IPS-20b (cell line): Measurements from ENCODE around the gene IGF1R.

ENCODE experiments used
- H3K27ac ChIP-seq: one replicate; pipeline ENCODE4 v1.5.1; 2013; ENCODE audit warnings: low read length
- H3K27me3 ChIP-seq: 2 replicates; pipeline ENCODE4 v1.6.1; 2013; ENCODE audit warnings: mild to moderate bottlenecking, low read length, inconsistent platforms; ENCODE audit not compliant: insufficient read depth
- H3K36me3 ChIP-seq: 2 replicates; pipeline ENCODE4 v1.6.1; 2013; ENCODE audit warnings: low read depth, mild to moderate bottlenecking, inconsistent platforms, low read length, moderate library complexity; ENCODE audit not compliant: insufficient read depth
- H3K4me1 ChIP-seq: 2 replicates; pipeline ENCODE4 v1.6.1; 2013; ENCODE audit warnings: mild to moderate bottlenecking, control low read depth, inconsistent platforms, low read length, moderate library complexity; ENCODE audit not compliant: insufficient read depth
- H3K4me3 ChIP-seq: 2 replicates; pipeline ENCODE4 v1.5.1; 2013; ENCODE audit warnings: mild to moderate bottlenecking, low read length, inconsistent platforms
- H3K9ac ChIP-seq: 2 replicates; pipeline ENCODE4 v1.6.1; 2013; ENCODE audit warnings: low read depth, mild to moderate bottlenecking, inconsistent platforms, low read length, moderate library complexity
- H3K9me3 ChIP-seq: 2 replicates; pipeline ENCODE4 v1.6.1; 2013; ENCODE audit warnings: mild to moderate bottlenecking, low read depth, low read length, inconsistent platforms; ENCODE audit not compliant: insufficient read depth

IGF1R gene

DNA sequence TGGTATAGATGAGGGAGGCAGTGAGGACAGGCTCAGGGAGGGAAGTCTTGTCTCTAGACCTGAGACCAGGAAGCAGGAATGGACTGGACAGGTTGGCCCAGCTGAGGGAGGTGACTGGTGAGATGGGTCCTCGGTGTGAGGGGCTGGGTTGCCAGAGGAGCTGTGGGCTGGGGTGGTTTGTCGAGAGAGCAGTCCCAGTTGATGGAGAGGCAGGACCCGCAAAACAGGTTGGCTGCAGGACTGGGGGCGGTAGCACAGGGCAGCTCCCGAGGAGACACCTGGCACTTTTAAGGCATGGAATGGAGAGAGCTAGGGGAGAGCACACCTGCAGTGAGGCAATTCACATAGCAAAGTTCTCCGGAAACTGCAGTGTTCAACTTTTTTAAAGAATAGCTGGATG lies 14.7 kb downstream of the IGF1R start:
- H3K9me3 ChIP-seq = no peaks in the 10 kb centered on the region
- H3K27ac ChIP-seq = no peak overlapping the region
- no peaks in the 10 kb centered on the region for H3K27me3 ChIP-seq
- H3K36me3 ChIP-seq = no peaks in the 10 kb centered on the region
- no peak overlapping the region for H3K9ac ChIP-seq
- peaks cover 52% of the 10 kb centered on the region for H3K4me1 ChIP-seq
- H3K4me3 ChIP-seq = no peak overlapping the region

DNA sequence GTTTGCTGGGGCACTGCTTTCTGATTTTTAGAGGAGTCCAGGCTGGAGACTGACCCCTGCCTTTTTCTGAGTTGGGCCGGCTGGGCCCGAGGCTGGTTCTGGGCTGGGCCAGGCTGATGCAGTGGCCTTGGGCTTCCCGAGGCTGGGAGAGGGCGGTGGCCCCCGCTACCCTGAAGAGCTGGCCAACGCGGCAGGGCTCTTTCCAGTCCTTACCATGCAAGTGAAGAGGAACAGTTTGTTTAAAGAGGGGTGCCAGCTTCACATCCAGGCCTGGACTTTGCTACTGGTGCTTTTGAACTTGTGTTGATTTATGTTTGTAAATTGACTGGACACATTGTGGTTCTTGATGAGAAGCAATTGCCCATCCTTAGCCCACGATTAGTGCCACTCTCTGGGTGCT lies 15.3 kb downstream of the IGF1R start:
- no peak overlapping the region for H3K27ac ChIP-seq
- no peaks in the 10 kb centered on the region for H3K36me3 ChIP-seq
- no peaks in the 10 kb centered on the region for H3K27me3 ChIP-seq
- H3K4me3 ChIP-seq = no peak overlapping the region
- no peaks in the 10 kb centered on the region for H3K9me3 ChIP-seq
- no peak overlapping the region for H3K9ac ChIP-seq
- peaks cover 53% of the 10 kb centered on the region for H3K4me1 ChIP-seq

DNA sequence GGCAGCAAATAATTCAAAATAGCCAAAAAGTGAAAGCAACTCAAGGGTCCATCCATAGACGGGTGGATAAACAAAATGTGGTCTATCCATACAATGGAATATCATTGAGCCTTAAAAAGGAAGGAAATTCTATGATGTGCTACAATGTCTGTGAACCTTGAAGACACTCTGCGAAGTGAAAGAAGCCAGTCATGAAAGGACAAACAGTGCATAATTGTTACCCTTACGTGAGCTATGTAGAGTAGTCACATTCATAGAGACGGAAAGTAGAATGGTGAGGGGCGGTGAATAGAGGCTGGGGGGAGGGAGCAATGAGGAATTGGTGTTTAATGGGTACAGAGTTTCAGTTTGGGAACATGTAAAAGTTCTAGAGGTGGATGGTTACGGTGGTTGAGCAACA lies 18.1 kb downstream of the IGF1R start:
- no peak overlapping the region for H3K9ac ChIP-seq
- H3K27me3 ChIP-seq = no peaks in the 10 kb centered on the region
- no peak overlapping the region for H3K4me3 ChIP-seq
- peaks cover 70% of the 10 kb centered on the region for H3K4me1 ChIP-seq
- no peaks in the 10 kb centered on the region for H3K9me3 ChIP-seq
- no peaks in the 10 kb centered on the region for H3K36me3 ChIP-seq
- H3K27ac ChIP-seq = no peak overlapping the region

DNA sequence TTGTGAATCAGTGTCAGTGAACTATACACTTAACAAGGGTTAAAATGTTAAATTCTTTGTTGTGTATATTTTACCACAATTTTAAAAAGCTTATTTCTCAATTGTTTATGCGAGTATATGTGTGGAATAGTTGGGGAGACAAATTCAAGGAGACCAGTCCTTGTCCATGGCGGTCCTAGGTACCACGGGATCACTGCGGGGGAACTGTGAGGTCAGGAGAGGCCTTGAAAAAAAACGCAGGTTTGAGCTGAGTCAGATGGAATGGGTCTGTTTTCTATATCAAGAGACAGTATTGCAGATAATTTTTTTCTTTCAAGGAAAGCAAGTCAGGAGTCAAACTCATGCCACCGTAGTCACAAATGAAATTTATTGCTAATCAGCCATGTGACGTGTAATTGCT lies 18.5 kb downstream of the IGF1R start:
- H3K36me3 ChIP-seq = no peaks in the 10 kb centered on the region
- H3K9me3 ChIP-seq = no peaks in the 10 kb centered on the region
- H3K27ac ChIP-seq = no peak overlapping the region
- H3K9ac ChIP-seq = no peak overlapping the region
- peaks cover 74% of the 10 kb centered on the region for H3K4me1 ChIP-seq
- no peak overlapping the region for H3K4me3 ChIP-seq
- no peaks in the 10 kb centered on the region for H3K27me3 ChIP-seq

DNA sequence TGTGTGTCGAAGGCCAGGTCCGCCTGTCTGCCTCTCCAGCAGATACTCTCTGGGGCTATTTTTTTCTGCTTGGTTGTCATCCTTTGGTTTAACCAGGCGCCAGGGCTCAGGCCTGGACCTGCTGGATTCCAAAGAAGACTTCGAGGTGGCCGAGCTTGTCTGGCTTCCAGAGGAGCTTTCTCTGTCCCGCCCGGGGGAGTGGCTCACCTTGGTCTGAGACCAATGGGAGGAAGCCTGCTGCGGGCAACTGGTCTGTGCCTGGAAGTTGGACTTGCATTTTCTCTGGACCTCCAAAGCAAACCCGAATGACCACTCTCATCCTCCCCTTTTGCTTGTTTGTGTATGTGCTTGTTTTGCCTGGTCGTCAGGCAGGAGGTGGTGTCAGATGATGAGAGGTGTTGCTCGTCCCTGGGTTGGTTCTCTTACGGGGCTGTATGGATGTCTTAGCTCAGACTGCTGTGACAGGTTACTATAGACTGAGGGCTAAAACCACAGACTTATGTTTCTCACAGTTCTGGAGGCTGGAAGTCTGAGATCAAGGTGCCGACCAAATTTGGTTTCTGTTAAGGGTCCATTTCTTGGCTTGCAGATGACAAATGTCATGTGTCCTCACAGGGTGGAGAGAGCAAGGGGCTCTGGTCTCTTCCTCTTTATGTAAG lies 19.3 kb downstream of the IGF1R start:
- Histone ChIP-seq H3K27ac (peak overlapping the region; percentile 13), H3K4me1 (peaks cover 74% of the 10 kb centered on the region), H3K27me3 (no peaks in the 10 kb centered on the region), H3K9me3 (no peaks in the 10 kb centered on the region), H3K9ac (no peak overlapping the region), H3K4me3 (no peak overlapping the region), H3K36me3 (0 out of 2 replicates have a peak, but pooled peaks cover 2% of the 10 kb centered on the region)

DNA sequence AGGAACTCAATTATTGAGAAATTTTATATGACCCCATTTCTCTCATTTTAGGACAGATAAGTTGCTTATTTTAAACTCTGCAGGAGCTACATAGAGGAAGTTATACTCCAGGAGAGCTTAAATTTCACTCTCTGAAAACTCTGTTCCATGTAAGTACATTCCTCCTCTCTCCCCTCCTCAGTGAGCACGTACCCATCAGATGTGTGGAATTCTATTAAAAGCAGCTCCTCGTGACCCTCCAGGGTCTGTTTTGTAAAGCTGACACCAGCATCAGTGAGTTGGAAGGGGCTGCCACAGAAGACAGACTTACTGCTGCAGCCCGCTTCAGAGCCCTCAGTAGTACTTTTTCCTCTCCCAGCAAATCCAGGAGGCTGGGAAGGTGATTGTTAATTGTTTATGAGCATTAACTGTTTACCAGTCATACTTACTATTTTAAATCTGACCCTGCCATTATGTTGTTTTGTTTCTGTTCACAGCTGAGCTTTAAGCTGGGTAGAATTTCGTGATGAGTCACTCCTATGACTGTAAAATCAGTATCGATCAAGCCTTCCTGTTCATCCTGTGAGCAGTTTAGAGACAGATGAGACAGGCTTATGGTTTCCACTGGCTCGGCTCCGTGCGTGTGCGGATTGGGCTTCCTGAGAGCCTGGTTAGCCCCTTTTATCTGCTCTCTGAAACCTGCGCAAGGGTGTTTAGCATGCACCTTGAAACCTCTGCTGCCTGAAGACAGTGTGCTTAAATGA lies 20.4 kb downstream of the IGF1R start:
- no peak overlapping the region for H3K4me3 ChIP-seq
- H3K27me3 ChIP-seq = no peaks in the 10 kb centered on the region
- H3K9ac ChIP-seq = peak overlapping the region; percentile 34; the same call in 1 of the 2 replicates
- no peaks in the 10 kb centered on the region for H3K9me3 ChIP-seq
- H3K36me3 ChIP-seq = 0 out of 2 replicates have a peak, but pooled peaks cover 3% of the 10 kb centered on the region
- no peak overlapping the region for H3K27ac ChIP-seq
- peaks cover 81% of the 10 kb centered on the region for H3K4me1 ChIP-seq

DNA sequence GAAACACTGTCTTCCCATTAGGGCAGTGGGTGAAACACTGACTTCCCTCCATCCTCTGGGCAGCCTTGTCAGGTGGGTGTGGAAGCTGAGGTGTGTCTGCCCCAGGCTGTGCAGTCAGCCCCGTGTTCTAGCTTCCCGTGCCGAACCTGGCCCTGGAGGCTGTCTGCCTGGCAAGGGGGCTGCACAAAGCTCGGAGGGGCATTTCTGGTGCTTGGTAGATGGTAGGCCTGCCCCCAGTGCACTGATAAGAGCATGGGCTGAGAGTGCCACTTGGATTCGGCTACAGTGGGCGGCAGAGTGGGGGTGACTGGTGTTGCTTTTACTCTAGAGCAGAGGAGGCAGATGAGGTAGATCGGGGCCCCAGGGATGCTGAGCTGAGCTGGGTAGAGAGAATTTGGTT lies 21.3 kb downstream of the IGF1R start:
- Histone ChIP-seq H3K9me3 (no peaks in the 10 kb centered on the region), H3K27ac (peak overlapping the region; percentile 5), H3K4me1 (peaks cover 84% of the 10 kb centered on the region), H3K9ac (peak overlapping the region; percentile 70; the same call in 1 of the 2 replicates), H3K27me3 (no peaks in the 10 kb centered on the region), H3K36me3 (0 out of 2 replicates have a peak, but pooled peaks cover 3% of the 10 kb centered on the region), H3K4me3 (no peak overlapping the region)

DNA sequence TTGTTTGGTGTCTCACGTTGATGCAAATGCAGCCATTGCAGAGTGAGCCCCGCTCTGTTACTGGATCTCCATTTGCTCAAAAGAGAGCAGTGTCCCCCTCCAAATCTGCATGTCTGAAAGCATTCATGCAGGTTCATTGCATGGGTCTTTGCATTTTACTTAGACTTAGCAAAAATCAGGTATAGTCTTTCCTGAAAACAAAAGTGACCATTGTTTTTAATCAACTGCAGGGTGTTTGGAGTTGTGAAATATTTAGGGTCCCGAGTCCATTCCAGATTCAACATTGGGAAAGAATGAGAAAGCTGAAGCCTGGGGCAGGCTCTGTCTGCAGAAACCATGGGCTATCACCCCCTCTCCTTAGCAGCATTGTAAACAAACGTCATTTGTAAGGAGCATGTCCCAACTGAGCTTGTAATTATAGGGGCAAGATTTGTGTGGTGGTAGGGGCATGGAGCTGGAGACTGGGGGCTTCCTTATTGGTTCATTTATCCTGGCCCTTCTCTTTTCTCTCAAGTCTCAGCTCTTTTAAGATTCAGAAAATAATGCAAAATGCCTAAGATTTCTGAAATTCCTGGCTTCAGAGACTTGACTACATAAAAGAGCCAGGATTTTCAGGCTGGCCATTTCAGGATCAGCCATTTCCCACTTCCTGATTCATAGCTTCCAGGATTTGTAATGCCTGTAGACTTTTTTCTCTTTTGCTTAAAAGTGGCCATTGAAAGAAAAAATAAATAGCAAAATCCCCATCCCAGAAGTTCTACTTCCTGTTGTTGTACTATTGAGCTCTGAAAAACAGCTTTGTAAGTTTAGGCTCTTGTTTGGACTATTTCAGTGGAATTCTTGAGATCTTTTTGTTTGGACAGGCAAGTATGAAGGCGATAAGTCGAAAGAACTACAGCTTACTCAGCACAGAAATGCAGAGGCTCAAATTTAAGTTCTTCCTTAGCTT lies 23.0 kb downstream of the IGF1R start:
- Histone ChIP-seq H3K9ac (peak overlapping the region; percentile 70), H3K27me3 (no peaks in the 10 kb centered on the region), H3K4me3 (peak overlapping the region; percentile 50), H3K4me1 (peaks cover 72% of the 10 kb centered on the region), H3K36me3 (0 out of 2 replicates have a peak, but pooled peaks cover 3% of the 10 kb centered on the region), H3K27ac (peak overlapping the region; percentile 73), H3K9me3 (no peaks in the 10 kb centered on the region)

DNA sequence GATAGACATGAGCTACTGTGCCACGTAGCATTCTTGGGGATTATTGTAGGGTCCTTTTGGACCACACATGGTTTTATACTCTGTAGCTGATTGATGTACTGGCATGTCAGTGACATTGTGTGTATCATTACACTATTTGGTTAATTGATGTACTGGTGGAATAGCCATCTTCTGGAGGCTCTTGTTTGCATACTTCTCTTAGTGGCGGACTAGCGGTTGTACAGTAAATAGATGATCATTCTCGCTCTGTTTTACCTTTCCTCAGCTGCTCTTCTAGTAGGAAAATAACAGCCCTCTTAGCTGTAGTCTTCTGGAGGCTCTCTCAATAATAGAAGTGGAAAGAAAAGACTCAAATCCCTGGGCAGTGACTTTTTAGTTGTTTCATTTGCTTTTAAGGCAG lies 24.8 kb downstream of the IGF1R start:
- peaks cover 64% of the 10 kb centered on the region for H3K4me1 ChIP-seq
- no peaks in the 10 kb centered on the region for H3K27me3 ChIP-seq
- H3K36me3 ChIP-seq = 0 out of 2 replicates have a peak, but pooled peaks cover 3% of the 10 kb centered on the region
- H3K9me3 ChIP-seq = no peaks in the 10 kb centered on the region
- no peak overlapping the region for H3K27ac ChIP-seq
- H3K9ac ChIP-seq = no peak overlapping the region
- no peak overlapping the region for H3K4me3 ChIP-seq

DNA sequence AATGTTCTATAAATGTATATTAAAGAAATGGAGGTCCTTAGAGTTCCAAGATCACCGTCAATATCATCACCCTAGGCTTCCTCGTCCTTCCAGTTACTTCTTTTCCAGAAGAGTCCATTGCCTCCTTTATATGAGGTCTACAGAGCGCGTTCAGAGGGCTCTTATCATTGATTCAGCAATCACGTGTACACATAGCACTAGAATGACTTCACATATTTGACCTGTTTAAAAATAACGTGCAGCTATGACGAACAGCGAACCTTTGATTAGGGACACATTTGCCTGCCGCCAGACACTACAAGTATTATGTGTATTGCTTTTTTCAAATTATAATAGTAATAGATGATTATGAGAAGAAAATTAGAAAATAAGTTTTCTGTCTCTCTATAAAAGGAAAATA lies 26.0 kb downstream of the IGF1R start:
- Histone ChIP-seq H3K4me3 (no peak overlapping the region), H3K27ac (no peak overlapping the region), H3K27me3 (no peaks in the 10 kb centered on the region), H3K4me1 (peaks cover 58% of the 10 kb centered on the region), H3K36me3 (0 out of 2 replicates have a peak, but pooled peaks cover 3% of the 10 kb centered on the region), H3K9ac (no peak overlapping the region), H3K9me3 (no peaks in the 10 kb centered on the region)

DNA sequence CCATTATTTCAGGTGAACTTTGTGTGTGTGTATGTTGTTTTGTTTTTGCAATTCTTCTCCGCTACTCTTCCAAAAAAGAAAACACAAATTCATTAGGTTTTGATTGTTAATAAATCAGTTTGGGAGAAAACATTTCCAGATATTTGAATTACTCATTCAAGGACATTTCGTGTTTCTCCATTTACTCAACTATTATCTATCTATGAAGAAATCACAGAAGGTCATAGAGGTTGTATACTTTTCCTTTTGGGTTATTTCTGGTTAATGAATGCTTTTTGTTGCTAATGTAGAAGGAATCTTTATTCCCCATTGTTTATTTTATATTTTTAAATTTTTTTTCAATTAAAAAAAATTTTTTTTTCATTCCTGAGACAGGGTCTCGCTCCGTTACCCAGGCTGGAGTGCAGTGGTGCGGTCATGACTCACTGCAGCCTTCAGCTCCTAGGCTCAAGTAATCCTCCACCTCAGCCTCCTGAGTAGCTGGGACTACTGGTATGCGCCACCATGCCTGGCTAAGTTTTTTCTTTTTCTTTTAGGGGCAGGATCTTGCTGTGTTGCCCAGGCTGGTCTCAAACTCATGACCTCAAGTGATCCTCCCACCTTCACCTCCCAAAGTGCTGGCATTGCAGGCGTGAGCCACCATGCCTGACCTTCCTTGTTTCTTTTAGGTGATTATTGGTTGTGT lies 28.4 kb downstream of the IGF1R start:
- Histone ChIP-seq H3K27me3 (no peaks in the 10 kb centered on the region), H3K9me3 (no peaks in the 10 kb centered on the region), H3K27ac (peak overlapping the region; percentile 26), H3K4me3 (no peak overlapping the region), H3K4me1 (peaks cover 40% of the 10 kb centered on the region), H3K36me3 (0 out of 2 replicates have a peak, but pooled peaks cover 3% of the 10 kb centered on the region), H3K9ac (no peak overlapping the region)
